SK-N-MC (cell line): Measurements from ENCODE around the gene VAMP8.

Experiments used
- EZH2 ChIP-seq: fragments of 200-600 bp; sonication (generic); IDR thresholded peaks from one replicate; pipeline ENCODE4 v1.6.1; 2017; ENCODE audit warnings: antibody characterized with exemption
- FOXP2 ChIP-seq: optimal IDR thresholded peaks from 2 replicates; pipeline ENCODE3; 2011; ENCODE audit warnings: mild to moderate bottlenecking, moderate library complexity; ENCODE audit not compliant: insufficient read depth; ENCODE audit errors: extremely low read length, control extremely low read depth

GRCh38 chr2:85599468-85600234 is 22.3 kb downstream of the VAMP8 start:
- TF ChIP-seq EZH2 (no peak), FOXP2 (no peak)
